Mesendoderm (in vitro differentiated cells): Measurements from ENCODE around the gene KCNJ5.
"Not testable (repeated sequence)": the region's sequence is repeated elsewhere in the genome, so short reads cannot be mapped to it uniquely, and the experiment has no call there.

Experiments used
- DNase-seq: peaks from one replicate; pipeline ENCODE4 v3.0.0; 2013
- H2AK5ac ChIP-seq: 2 replicates; pipeline ENCODE4 v1.6.1; 2013; ENCODE audit warnings: low read length, inconsistent platforms
- H2BK120ac ChIP-seq: 2 replicates; pipeline ENCODE4 v1.6.1; 2013; ENCODE audit warnings: low read depth, mild to moderate bottlenecking, low read length, moderate library complexity, mixed read lengths
- H2BK15ac ChIP-seq: replicated peaks from 2 replicates; pipeline ENCODE4 v1.6.1; 2013; ENCODE audit warnings: low read depth, mild to moderate bottlenecking, moderate library complexity
- H2BK5ac ChIP-seq: 2 replicates; pipeline ENCODE4 v1.6.1; 2013; ENCODE audit warnings: low read length, inconsistent platforms
- H3K18ac ChIP-seq: 2 replicates; pipeline ENCODE4 v1.6.1; 2013; ENCODE audit warnings: mild to moderate bottlenecking, low read length, mixed read lengths
- H3K23ac ChIP-seq: one replicate; pipeline ENCODE4 v1.6.1; 2013; ENCODE audit warnings: low read length
- H3K27ac ChIP-seq: 2 replicates; pipeline ENCODE4 v1.5.1; 2013; ENCODE audit warnings: low read depth, mild to moderate bottlenecking, inconsistent platforms, low read length, moderate library complexity
- H3K27me3 ChIP-seq: 2 replicates; pipeline ENCODE4 v1.6.1; 2013; ENCODE audit warnings: low read length, control low read depth, mild to moderate bottlenecking, inconsistent platforms; ENCODE audit not compliant: insufficient read depth, poor library complexity
- H3K36me3 ChIP-seq: 2 replicates; pipeline ENCODE4 v1.6.1; 2013; ENCODE audit warnings: low read length, inconsistent platforms; ENCODE audit not compliant: control insufficient read depth, insufficient read depth
- H3K4ac ChIP-seq: one replicate; pipeline ENCODE4 v1.6.1; 2013; ENCODE audit warnings: low read depth, mild to moderate bottlenecking, low read length, moderate library complexity
- H3K4me1 ChIP-seq: 2 replicates; pipeline ENCODE4 v1.6.1; 2013; ENCODE audit warnings: low read depth, low read length, inconsistent platforms; ENCODE audit not compliant: control insufficient read depth
- H3K4me2 ChIP-seq: 2 replicates; pipeline ENCODE4 v1.6.1; 2013; ENCODE audit warnings: low read length
- H3K4me3 ChIP-seq: 2 replicates; pipeline ENCODE4 v1.5.1; 2013; ENCODE audit warnings: mild to moderate bottlenecking, low read length
- H3K56ac ChIP-seq: one replicate; pipeline ENCODE4 v1.6.1; 2013; ENCODE audit warnings: low read length
- H3K79me1 ChIP-seq: 2 replicates; pipeline ENCODE4 v1.6.1; 2013; ENCODE audit warnings: low read length, inconsistent platforms
- H3K79me2 ChIP-seq: 2 replicates; pipeline ENCODE4 v1.6.1; 2013; ENCODE audit warnings: mild to moderate bottlenecking, low read length; ENCODE audit not compliant: control insufficient read depth, insufficient read depth
- H3K9ac ChIP-seq: 2 replicates; pipeline ENCODE4 v1.6.1; 2013; ENCODE audit warnings: low read length, inconsistent platforms
- H4K5ac ChIP-seq: one replicate; pipeline ENCODE4 v1.6.1; 2013; ENCODE audit warnings: low read length
- H4K8ac ChIP-seq: one replicate; pipeline ENCODE4 v1.6.1; 2013; ENCODE audit warnings: low read depth, mild to moderate bottlenecking, control low read depth, low read length, moderate library complexity
- WGBS: extraction: QIAGEN DNeasy Blood & Tissue Kit; methylation state at CpG from one replicate; pipeline ENCODE4 v1.1.7; 2013; ENCODE audit warnings: low lambda C conversion rate, missing lambda C conversion rate; ENCODE audit not compliant: insufficient coverage; ENCODE audit errors: extremely low coverage; 5-methylcytosine and 5-hydroxymethylcytosine counted together

KCNJ5 gene

GRCh38 chr11:128919216-128919615, 28.1 kb downstream of the KCNJ5 start:
- Histone ChIP-seq H3K36me3 (no peaks in the 10 kb centered on the region), H3K9ac (no peak overlapping the region), H3K18ac (no peak overlapping the region), H3K4me2 (no peak overlapping the region), H3K4me3 (no peak overlapping the region), H3K27me3 (no peaks in the 10 kb centered on the region), H4K5ac (no peak overlapping the region), H3K4me1 (no peaks in the 10 kb centered on the region), H3K79me1 (no peaks in the 10 kb centered on the region), H3K4ac (no peak overlapping the region), H4K8ac (no peak overlapping the region), H3K27ac (no peak overlapping the region), H2BK5ac (no peak overlapping the region), H3K79me2 (no peaks in the 10 kb centered on the region), H2BK120ac (no peak overlapping the region), H3K56ac (no peak overlapping the region), H2AK5ac (no peak overlapping the region), H2BK15ac (no peak overlapping the region), H3K23ac (no peak overlapping the region)
- no peak for DNase-seq
- WGBS, result no CpG with 5 or more reads among the region's 5 CpGs

DNA sequence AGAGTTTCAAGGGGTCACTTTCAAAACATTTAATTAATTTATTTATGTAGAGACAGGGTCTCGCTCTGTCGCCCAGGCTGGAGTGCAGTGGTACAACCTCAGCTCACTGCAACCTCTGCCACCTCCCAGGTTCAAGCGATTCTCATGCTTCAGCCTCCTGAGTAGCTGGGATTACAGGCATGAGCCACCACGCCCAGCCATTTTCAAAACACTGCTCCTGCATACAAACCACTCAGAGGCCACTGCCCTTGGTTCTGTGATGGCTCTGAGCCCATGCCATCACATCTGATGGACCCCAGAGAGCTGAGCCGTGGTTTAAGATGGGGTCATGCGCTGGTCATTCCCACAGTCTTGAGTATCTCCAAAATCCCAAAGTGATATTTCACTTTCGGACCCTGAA, 28.5 kb downstream of the KCNJ5 start:
- not testable (repeated sequence) for H2BK5ac ChIP-seq, H2BK15ac ChIP-seq, H3K79me1 ChIP-seq, H4K8ac ChIP-seq, H3K36me3 ChIP-seq, H3K4me3 ChIP-seq, H3K23ac ChIP-seq, H3K4ac ChIP-seq, H3K27ac ChIP-seq, H3K4me1 ChIP-seq, DNase-seq, H4K5ac ChIP-seq, H3K4me2 ChIP-seq, H3K9ac ChIP-seq, H2AK5ac ChIP-seq, H3K27me3 ChIP-seq, H3K79me2 ChIP-seq, H3K56ac ChIP-seq, H2BK120ac ChIP-seq, H3K18ac ChIP-seq
- WGBS, result no CpG with 5 or more reads among the region's 7 CpGs

GRCh38 chr11:128920666-128921065, 29.5 kb downstream of the KCNJ5 start:
- Histone ChIP-seq H2AK5ac (no peak overlapping the region), H3K23ac (no peak overlapping the region), H3K4me2 (no peak overlapping the region), H4K8ac (no peak overlapping the region), H2BK5ac (no peak overlapping the region), H3K27me3 (no peaks in the 10 kb centered on the region), H3K36me3 (no peaks in the 10 kb centered on the region), H3K9ac (no peak overlapping the region), H3K4me1 (no peaks in the 10 kb centered on the region), H3K79me1 (no peaks in the 10 kb centered on the region), H4K5ac (no peak overlapping the region), H2BK15ac (no peak overlapping the region), H3K79me2 (no peaks in the 10 kb centered on the region), H3K4me3 (no peak overlapping the region), H3K27ac (no peak overlapping the region), H3K4ac (no peak overlapping the region), H3K18ac (no peak overlapping the region), H3K56ac (no peak overlapping the region), H2BK120ac (no peak overlapping the region)
- WGBS, result no CpG with 5 or more reads among the region's 15 CpGs
- no peak for DNase-seq

DNA sequence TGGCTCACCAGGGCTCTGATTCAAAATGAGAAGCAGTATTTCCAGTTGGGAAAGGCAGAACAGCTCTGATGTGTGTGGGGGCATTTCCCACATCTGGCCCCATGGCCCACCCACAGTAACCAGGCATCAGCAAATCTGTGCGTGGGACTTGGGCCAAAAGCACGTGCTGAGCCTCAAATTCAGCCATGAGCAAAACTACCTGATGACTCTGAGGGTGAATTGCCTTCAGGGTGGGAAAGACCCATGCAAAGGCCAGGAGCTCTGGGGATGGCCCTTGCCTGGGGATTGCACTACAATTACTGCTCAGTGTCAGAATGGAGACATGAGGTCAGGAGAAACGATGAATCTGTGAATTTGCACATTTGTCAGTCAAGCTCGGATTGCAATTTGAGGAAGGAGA, 30.6 kb downstream of the KCNJ5 start:
- no peaks in the 10 kb centered on the region for H3K79me1 ChIP-seq

GRCh38 chr11:128924104-128924503, 32.9 kb downstream of the KCNJ5 start:
- H3K4me2 ChIP-seq, result no peak overlapping the region
- H4K5ac ChIP-seq, result no peak overlapping the region
- H3K4ac ChIP-seq, result no peak overlapping the region
- H3K9ac ChIP-seq, result no peak overlapping the region
- no peak overlapping the region for H2BK120ac ChIP-seq
- no peak overlapping the region for H3K56ac ChIP-seq
- H3K18ac ChIP-seq, result no peak overlapping the region
- H3K36me3 ChIP-seq, result no peaks in the 10 kb centered on the region
- no peaks in the 10 kb centered on the region for H3K79me2 ChIP-seq
- no peak overlapping the region for H3K4me3 ChIP-seq
- no peak overlapping the region for H3K23ac ChIP-seq
- H4K8ac ChIP-seq, result no peak overlapping the region
- WGBS, result no CpG with 5 or more reads among the region's 7 CpGs
- no peaks in the 10 kb centered on the region for H3K79me1 ChIP-seq
- H3K27ac ChIP-seq, result no peak overlapping the region
- peaks cover 2% of the 10 kb centered on the region for H3K4me1 ChIP-seq
- no peak overlapping the region for H2AK5ac ChIP-seq
- H2BK15ac ChIP-seq, result no peak overlapping the region
- DNase-seq, result no peak
- H3K27me3 ChIP-seq, result peaks cover 10% of the 10 kb centered on the region
- no peak overlapping the region for H2BK5ac ChIP-seq

More for the DNA sequence above, 30.6 kb downstream of the KCNJ5 start:
- Histone ChIP-seq H4K8ac (no peak overlapping the region), H3K79me2 (no peaks in the 10 kb centered on the region), H3K4me3 (no peak overlapping the region), H3K9ac (no peak overlapping the region), H3K27ac (no peak overlapping the region), H3K56ac (no peak overlapping the region), H3K18ac (no peak overlapping the region), H2BK15ac (no peak overlapping the region), H3K36me3 (no peaks in the 10 kb centered on the region), H4K5ac (no peak overlapping the region), H2BK120ac (no peak overlapping the region), H3K4ac (no peak overlapping the region), H3K27me3 (peaks cover 5% of the 10 kb centered on the region), H3K4me2 (no peak overlapping the region), H3K23ac (no peak overlapping the region), H2AK5ac (no peak overlapping the region), H2BK5ac (no peak overlapping the region), H3K4me1 (peaks cover under 1% of the 10 kb centered on the region)
- DNase-seq, result no peak
- WGBS, result no CpG with 5 or more reads among the region's 4 CpGs

DNA sequence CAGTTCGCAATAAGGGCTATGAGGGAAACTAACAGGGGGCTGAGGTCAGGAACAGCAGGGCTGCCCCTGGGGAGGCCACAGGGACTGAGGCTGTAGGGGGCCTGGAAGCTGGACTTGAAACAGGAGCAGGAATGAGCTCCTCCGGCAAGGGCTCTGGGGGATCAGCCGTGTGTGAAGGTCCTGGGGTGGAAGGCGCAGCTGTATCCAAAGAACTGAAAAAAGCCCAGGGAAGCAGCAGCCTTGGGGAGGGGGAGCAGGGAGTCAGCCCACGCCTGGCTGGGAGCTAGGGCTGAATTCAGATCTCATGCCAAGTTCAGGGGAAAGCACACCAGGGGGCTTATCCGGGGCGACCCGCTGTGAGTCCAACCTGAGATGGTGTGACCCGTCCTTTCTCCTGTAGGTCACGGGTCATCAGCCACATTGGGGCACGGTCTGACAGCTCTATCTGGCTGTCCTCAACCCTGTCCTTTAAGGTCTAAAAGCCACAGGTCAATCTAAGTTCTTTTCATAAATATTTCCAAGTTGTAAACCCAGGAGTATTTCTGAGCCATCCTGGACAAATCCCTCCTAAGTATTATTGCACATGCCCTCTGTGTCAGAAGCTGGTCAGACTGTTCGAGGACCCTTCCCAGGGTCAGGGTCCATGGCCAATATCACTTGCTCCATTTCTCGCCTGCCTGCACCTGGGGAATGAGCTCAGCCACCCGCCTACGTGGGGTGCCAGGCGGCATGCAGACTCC, 33.5 kb downstream of the KCNJ5 start:
- Histone ChIP-seq H3K4me3 (no peak overlapping the region), H3K27ac (no peak overlapping the region), H3K79me1 (no peaks in the 10 kb centered on the region), H3K9ac (no peak overlapping the region), H3K23ac (no peak overlapping the region), H3K4me2 (no peak overlapping the region), H2BK120ac (no peak overlapping the region), H3K27me3 (peaks cover 10% of the 10 kb centered on the region), H3K18ac (no peak overlapping the region), H3K4ac (no peak overlapping the region), H3K4me1 (peaks cover 2% of the 10 kb centered on the region), H2BK5ac (no peak overlapping the region), H3K79me2 (no peaks in the 10 kb centered on the region), H2BK15ac (no peak overlapping the region), H4K8ac (no peak overlapping the region), H3K56ac (no peak overlapping the region), H4K5ac (no peak overlapping the region), H3K36me3 (no peaks in the 10 kb centered on the region), H2AK5ac (no peak overlapping the region)
- DNase-seq, result no peak
- no CpG with 5 or more reads among the region's 16 CpGs for WGBS
